ENCODE data around the gene MMP17.

- TF ChIP-seq, protein P1, sequence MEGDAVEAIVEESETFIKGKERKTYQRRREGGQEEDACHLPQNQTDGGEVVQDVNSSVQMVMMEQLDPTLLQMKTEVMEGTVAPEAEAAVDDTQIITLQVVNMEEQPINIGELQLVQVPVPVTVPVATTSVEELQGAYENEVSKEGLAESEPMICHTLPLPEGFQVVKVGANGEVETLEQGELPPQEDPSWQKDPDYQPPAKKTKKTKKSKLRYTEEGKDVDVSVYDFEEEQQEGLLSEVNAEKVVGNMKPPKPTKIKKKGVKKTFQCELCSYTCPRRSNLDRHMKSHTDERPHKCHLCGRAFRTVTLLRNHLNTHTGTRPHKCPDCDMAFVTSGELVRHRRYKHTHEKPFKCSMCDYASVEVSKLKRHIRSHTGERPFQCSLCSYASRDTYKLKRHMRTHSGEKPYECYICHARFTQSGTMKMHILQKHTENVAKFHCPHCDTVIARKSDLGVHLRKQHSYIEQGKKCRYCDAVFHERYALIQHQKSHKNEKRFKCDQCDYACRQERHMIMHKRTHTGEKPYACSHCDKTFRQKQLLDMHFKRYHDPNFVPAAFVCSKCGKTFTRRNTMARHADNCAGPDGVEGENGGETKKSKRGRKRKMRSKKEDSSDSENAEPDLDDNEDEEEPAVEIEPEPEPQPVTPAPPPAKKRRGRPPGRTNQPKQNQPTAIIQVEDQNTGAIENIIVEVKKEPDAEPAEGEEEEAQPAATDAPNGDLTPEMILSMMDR (IDR thresholded peaks at IDR 0.05; ENCODE audit: insufficient read depth, low read length), result no peak
- TF ChIP-seq POLR2AphosphoS5 (IDR thresholded peaks at IDR 0.05; ENCODE audit: low read depth), result no peak
- TF ChIP-seq GABPA (IDR thresholded peaks at IDR 0.05; ENCODE audit: low read depth), result no peak
- no peak for TF ChIP-seq SPI1 (IDR thresholded peaks at IDR 0.05; ENCODE audit: borderline replicate concordance, low read depth)
- no peak for TF ChIP-seq REST (IDR thresholded peaks at IDR 0.05; ENCODE audit: insufficient replicate concordance, low read depth)
Observed at GRCh38 chr12:131845121-131845520, 16.9 kb downstream of the MMP17 start.

Data from HL-60 (cell line).